ENCODE results near the gene F10.

- TF ChIP-seq, protein P1, sequence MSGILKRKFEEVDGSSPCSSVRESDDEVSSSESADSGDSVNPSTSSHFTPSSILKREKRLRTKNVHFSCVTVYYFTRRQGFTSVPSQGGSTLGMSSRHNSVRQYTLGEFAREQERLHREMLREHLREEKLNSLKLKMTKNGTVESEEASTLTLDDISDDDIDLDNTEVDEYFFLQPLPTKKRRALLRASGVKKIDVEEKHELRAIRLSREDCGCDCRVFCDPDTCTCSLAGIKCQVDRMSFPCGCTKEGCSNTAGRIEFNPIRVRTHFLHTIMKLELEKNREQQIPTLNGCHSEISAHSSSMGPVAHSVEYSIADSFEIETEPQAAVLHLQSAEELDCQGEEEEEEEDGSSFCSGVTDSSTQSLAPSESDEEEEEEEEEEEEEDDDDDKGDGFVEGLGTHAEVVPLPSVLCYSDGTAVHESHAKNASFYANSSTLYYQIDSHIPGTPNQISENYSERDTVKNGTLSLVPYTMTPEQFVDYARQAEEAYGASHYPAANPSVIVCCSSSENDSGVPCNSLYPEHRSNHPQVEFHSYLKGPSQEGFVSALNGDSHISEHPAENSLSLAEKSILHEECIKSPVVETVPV (CRISPR knock-in tag; IDR thresholded peaks at IDR 0.05), result no peak
- no peak for TF ChIP-seq ZNF565 (CRISPR knock-in tag; conservative IDR thresholded peaks at IDR 0.05; ENCODE audit: low read depth)
- TF ChIP-seq CREB5 (CRISPR knock-in tag; IDR thresholded peaks at IDR 0.05; ENCODE audit: low read depth), result no peak
- TF ChIP-seq ZC3H10 (CRISPR knock-in tag; IDR thresholded peaks at IDR 0.05), result no peak
- TF ChIP-seq ARNTL (CRISPR knock-in tag; IDR thresholded peaks at IDR 0.05; ENCODE audit: borderline replicate concordance, low read depth), result no peak
- TF ChIP-seq ZFP3 (CRISPR knock-in tag; IDR thresholded peaks at IDR 0.05), result no peak
- TF ChIP-seq ZFP30 (CRISPR knock-in tag; IDR thresholded peaks at IDR 0.05), result no peak
- TF ChIP-seq ESRRG (CRISPR knock-in tag; IDR thresholded peaks at IDR 0.05), result no peak
- TF ChIP-seq SNAI2 (CRISPR knock-in tag; IDR thresholded peaks at IDR 0.05), result no peak
These were observed 35.3 kb upstream of the F10 start for GRCh38 chr13:113086991-113087922.

Measured in SK-N-SH treated with all-trans-retinoic acid at 6 μM for 48 hours (cell line).